HG02623 (cell line): ENCODE measurements around the gene CNPY3.
"Not testable (repeated sequence)": the region's sequence is repeated elsewhere in the genome, so short reads cannot be mapped to it uniquely, and the experiment has no call there.

Experiments used
- ATAC-seq: cut with Tn5 transposase; IDR thresholded peaks from one replicate; pipeline ENCODE4 v1.9.1; 2021; ENCODE audit warnings: moderate library complexity; ENCODE audit not compliant: unreplicated experiment

CNPY3 gene

GRCh38 chr6:42914546-42914945 lies 14.7 kb upstream of the CNPY3 start:
- ATAC-seq = no peak

- no peak for ATAC-seq
Measured at GRCh38 chr6:42915732-42916131, 13.5 kb upstream of the CNPY3 start, which contains the start of gene PTCRA. PTCRA (plus strand) TSS chr6:42916053; CDS start chr6:42916070, 17 bp downstream.

GRCh38 chr6:42916288-42916687 lies 13.0 kb upstream of the CNPY3 start:
- ATAC-seq = no peak

GRCh38 chr6:42921801-42922200 lies 7.5 kb upstream of the CNPY3 start:
- no peak for ATAC-seq

- ATAC-seq = no peak
Measured at GRCh38 chr6:42923666-42924065, 5.6 kb upstream of the CNPY3 start.

GRCh38 chr6:42925248-42925857 lies 3.9 kb upstream of the CNPY3 start:
- no peak for ATAC-seq

GRCh38 chr6:42929821-42930360 lies 611 bp downstream of the CNPY3 start:
- ATAC-seq = peak; percentile 36

- ATAC-seq = no peak
Measured at GRCh38 chr6:42932412-42932811, 3.1 kb downstream of the CNPY3 start.

GRCh38 chr6:42933205-42933604 lies 3.9 kb downstream of the CNPY3 start:
- ATAC-seq = no peak

- ATAC-seq = no peak
Measured at GRCh38 chr6:42935322-42935721, 6.0 kb downstream of the CNPY3 start.

GRCh38 chr6:42936398-42936797 lies 7.1 kb downstream of the CNPY3 start:
- ATAC-seq = no peak

GRCh38 chr6:42937548-42938427 lies 8.5 kb downstream of the CNPY3 start:
- ATAC-seq = no peak

GRCh38 chr6:42938428-42938796 lies 9.1 kb downstream of the CNPY3 start:
- ATAC-seq = no peak

- no peak for ATAC-seq
Measured at GRCh38 chr6:42938987-42939809, 9.9 kb downstream of the CNPY3 start.

GRCh38 chr6:42939810-42940167 lies 10.5 kb downstream of the CNPY3 start:
- ATAC-seq = no peak

GRCh38 chr6:42940493-42941045 lies 11.3 kb downstream of the CNPY3 start:
- no peak for ATAC-seq

GRCh38 chr6:42941356-42941755 lies 12.1 kb downstream of the CNPY3 start:
- ATAC-seq = not testable (repeated sequence)

GRCh38 chr6:42942444-42942843 lies 13.2 kb downstream of the CNPY3 start:
- no peak for ATAC-seq

GRCh38 chr6:42947950-42948349 lies 18.7 kb downstream of the CNPY3 start:
- ATAC-seq = no peak

- ATAC-seq = no peak
Measured at GRCh38 chr6:42952389-42952788, 23.1 kb downstream of the CNPY3 start.

- ATAC-seq = not testable (repeated sequence)
Measured at GRCh38 chr6:42954405-42954804, 25.1 kb downstream of the CNPY3 start.
